ENCODE results near the gene TMEM131.

Gene TMEM131

DNA sequence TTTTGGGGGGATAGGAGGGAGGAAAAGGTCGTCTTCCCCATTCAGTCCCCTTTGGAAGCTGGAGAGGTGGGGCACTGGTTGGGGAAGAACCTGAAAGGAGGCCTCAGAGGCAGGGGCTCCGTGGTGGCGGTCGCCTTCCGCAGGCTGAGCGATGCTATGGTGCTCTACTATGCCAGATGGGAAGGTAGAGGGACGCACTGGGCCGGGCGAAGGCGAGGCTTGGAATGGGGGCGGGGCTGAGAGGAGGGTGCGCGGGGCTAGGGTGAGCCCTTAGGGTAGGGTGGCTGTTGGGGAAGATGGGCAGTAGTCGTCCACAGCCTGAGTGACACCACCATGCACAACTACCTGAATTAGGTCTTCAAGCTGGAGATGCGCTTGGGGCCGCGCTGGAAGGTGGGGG lies 271.2 kb downstream of the TMEM131 start:
- Histone ChIP-seq H3K23ac (ENCODE audit: low read length) (no peak overlapping the region), H3K4me3 (ENCODE audit: low read depth, low read length) (no peak overlapping the region), H3K27ac (ENCODE audit: low read depth, low read length) (no peak overlapping the region), H3K14ac (ENCODE audit: low read length) (no peak overlapping the region), H3K4me1 (ENCODE audit: control insufficient read depth in 1 of 2, insufficient read depth in 2 of 2, low read length in 2 of 2) (peaks cover 4% of the 10 kb centered on the region in 2 experiments), H3K9me3 (ENCODE audit: insufficient read depth, low read depth, low read length) (peaks cover 6% of the 10 kb centered on the region), H3K18ac (ENCODE audit: low read length) (no peak overlapping the region), H3K36me3 (ENCODE audit: control insufficient read depth in 1 of 2, insufficient read depth in 2 of 2, low read length in 2 of 2) (no peaks in the 10 kb centered on the region), H2BK12ac (ENCODE audit: low read length) (no peak overlapping the region), H3K4ac (ENCODE audit: low read depth, low read length) (no peak overlapping the region), H4K91ac (ENCODE audit: low read depth, low read length) (no peak overlapping the region), H2AK5ac (ENCODE audit: low read length) (no peak overlapping the region), H3K79me2 (ENCODE audit: control insufficient read depth, insufficient read depth, low read length, poor library complexity) (no peaks in the 10 kb centered on the region), H3K27me3 (ENCODE audit: insufficient read depth, low read length) (no peaks in the 10 kb centered on the region), H2BK5ac (ENCODE audit: low read depth, low read length, poor library complexity) (no peak overlapping the region), H2BK120ac (ENCODE audit: insufficient read depth, low read length, poor library complexity) (no peak overlapping the region), H4K8ac (ENCODE audit: low read depth, low read length) (no peak overlapping the region), H3K4me2 (ENCODE audit: low read length) (no peak overlapping the region), H2AFZ (ENCODE audit: insufficient read depth, low read length, poor library complexity) (no peak overlapping the region), H4K12ac (ENCODE audit: low read depth, low read length) (no peak overlapping the region), H3K79me1 (ENCODE audit: low read length) (no peaks in the 10 kb centered on the region), H3K9ac (ENCODE audit: low read length) (no peak overlapping the region)
- DNase-seq = no peak
- WGBS (ENCODE audit: extremely low coverage, insufficient coverage, insufficient read length) = no CpG with 5 or more reads among the region's 17 CpGs

DNA sequence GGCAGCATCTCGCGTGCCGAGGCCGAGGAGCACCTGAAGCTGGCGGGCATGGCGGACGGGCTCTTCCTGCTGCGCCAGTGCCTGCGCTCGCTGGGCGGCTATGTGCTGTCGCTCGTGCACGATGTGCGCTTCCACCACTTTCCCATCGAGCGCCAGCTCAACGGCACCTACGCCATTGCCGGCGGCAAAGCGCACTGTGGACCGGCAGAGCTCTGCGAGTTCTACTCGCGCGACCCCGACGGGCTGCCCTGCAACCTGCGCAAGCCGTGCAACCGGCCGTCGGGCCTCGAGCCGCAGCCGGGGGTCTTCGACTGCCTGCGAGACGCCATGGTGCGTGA lies 271.7 kb downstream of the TMEM131 start:
- Histone ChIP-seq H2BK5ac (ENCODE audit: low read depth, low read length, poor library complexity) (no peak overlapping the region), H4K12ac (ENCODE audit: low read depth, low read length) (no peak overlapping the region), H4K91ac (ENCODE audit: low read depth, low read length) (no peak overlapping the region), H3K79me1 (ENCODE audit: low read length) (no peaks in the 10 kb centered on the region), H3K36me3 (ENCODE audit: control insufficient read depth in 1 of 2, insufficient read depth in 2 of 2, low read length in 2 of 2) (no peaks in the 10 kb centered on the region), H2BK120ac (ENCODE audit: insufficient read depth, low read length, poor library complexity) (no peak overlapping the region), H3K4me1 (ENCODE audit: control insufficient read depth in 1 of 2, insufficient read depth in 2 of 2, low read length in 2 of 2) (peaks cover 4% of the 10 kb centered on the region in 2 experiments), H2BK12ac (ENCODE audit: low read length) (no peak overlapping the region), H3K9ac (ENCODE audit: low read length) (no peak overlapping the region), H3K4ac (ENCODE audit: low read depth, low read length) (no peak overlapping the region), H3K4me2 (ENCODE audit: low read length) (no peak overlapping the region), H2AK5ac (ENCODE audit: low read length) (no peak overlapping the region), H3K4me3 (ENCODE audit: low read depth, low read length) (no peak overlapping the region), H3K14ac (ENCODE audit: low read length) (no peak overlapping the region), H2AFZ (ENCODE audit: insufficient read depth, low read length, poor library complexity) (no peak overlapping the region), H4K8ac (ENCODE audit: low read depth, low read length) (no peak overlapping the region), H3K79me2 (ENCODE audit: control insufficient read depth, insufficient read depth, low read length, poor library complexity) (no peaks in the 10 kb centered on the region), H3K27me3 (ENCODE audit: insufficient read depth, low read length) (no peaks in the 10 kb centered on the region), H3K27ac (ENCODE audit: low read depth, low read length) (no peak overlapping the region), H3K23ac (ENCODE audit: low read length) (no peak overlapping the region), H3K9me3 (ENCODE audit: insufficient read depth, low read depth, low read length) (peaks cover 6% of the 10 kb centered on the region), H3K18ac (ENCODE audit: low read length) (no peak overlapping the region)
- DNase-seq = no peak
- no CpG with 5 or more reads among the region's 41 CpGs for WGBS (ENCODE audit: extremely low coverage, insufficient coverage, insufficient read length)

DNA sequence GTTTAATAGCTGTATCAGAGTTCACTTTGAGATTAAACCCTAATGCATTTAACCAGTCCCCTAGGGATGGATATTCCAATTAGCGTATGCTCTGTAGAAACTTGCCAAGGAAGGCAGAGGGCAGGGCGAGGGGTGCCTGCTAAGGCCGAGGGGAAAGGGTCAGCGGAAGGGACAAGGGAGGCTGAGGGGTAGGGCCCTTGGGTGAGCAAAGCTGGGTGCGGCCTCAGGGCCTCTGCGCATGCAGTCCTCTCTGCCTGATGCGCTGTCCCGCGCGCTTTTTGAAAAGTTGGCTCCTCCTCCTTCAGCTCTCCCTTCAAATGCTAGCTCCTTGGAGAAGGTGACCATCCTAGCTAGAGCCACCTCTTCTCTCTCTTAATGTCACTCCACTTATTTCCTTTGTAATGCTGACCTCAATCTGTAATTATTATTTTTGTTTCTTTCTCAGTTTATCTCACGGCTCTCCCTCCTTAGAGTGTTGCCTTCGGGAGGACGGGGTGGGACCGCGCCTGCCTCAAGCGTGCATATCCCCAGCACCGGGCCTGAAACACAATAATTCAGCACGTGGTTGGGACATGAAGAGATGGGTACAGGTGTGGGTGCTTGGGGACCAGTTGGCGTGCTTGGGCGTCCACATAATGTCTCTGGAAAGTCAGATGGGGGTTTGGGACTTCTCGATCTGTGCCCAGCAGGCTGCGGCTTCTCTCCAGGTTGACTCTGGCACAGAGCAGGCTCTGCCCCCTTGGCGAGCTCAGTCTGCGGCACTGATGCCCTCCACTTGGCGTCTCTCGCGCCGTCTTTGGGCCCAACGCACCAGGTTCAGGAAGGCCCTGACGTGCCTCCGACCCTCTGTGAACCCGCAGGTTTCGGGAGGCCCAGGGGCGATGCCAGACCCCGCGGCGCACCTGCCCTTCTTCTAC lies 272.3 kb downstream of the TMEM131 start:
- Histone ChIP-seq H3K14ac (ENCODE audit: low read length) (no peak overlapping the region), H3K9me3 (ENCODE audit: insufficient read depth, low read depth, low read length) (peaks cover 6% of the 10 kb centered on the region), H3K4me2 (ENCODE audit: low read length) (no peak overlapping the region), H3K79me2 (ENCODE audit: control insufficient read depth, insufficient read depth, low read length, poor library complexity) (no peaks in the 10 kb centered on the region), H3K4me3 (ENCODE audit: low read depth, low read length) (no peak overlapping the region), H2BK120ac (ENCODE audit: insufficient read depth, low read length, poor library complexity) (no peak overlapping the region), H2AK5ac (ENCODE audit: low read length) (no peak overlapping the region), H3K27ac (ENCODE audit: low read depth, low read length) (no peak overlapping the region), H3K18ac (ENCODE audit: low read length) (no peak overlapping the region), H4K91ac (ENCODE audit: low read depth, low read length) (no peak overlapping the region), H2AFZ (ENCODE audit: insufficient read depth, low read length, poor library complexity) (no peak overlapping the region), H4K12ac (ENCODE audit: low read depth, low read length) (no peak overlapping the region), H3K27me3 (ENCODE audit: insufficient read depth, low read length) (no peaks in the 10 kb centered on the region), H2BK12ac (ENCODE audit: low read length) (peak overlapping the region; percentile 12), H3K4me1 (ENCODE audit: control insufficient read depth in 1 of 2, insufficient read depth in 2 of 2, low read length in 2 of 2) (peaks cover 4% of the 10 kb centered on the region in 2 experiments), H4K8ac (ENCODE audit: low read depth, low read length) (no peak overlapping the region), H3K79me1 (ENCODE audit: low read length) (no peaks in the 10 kb centered on the region), H3K9ac (ENCODE audit: low read length) (no peak overlapping the region), H3K23ac (ENCODE audit: low read length) (no peak overlapping the region), H2BK5ac (ENCODE audit: low read depth, low read length, poor library complexity) (no peak overlapping the region), H3K4ac (ENCODE audit: low read depth, low read length) (no peak overlapping the region), H3K36me3 (ENCODE audit: control insufficient read depth in 1 of 2, insufficient read depth in 2 of 2, low read length in 2 of 2) (no peaks in the 10 kb centered on the region)
- WGBS (ENCODE audit: extremely low coverage, insufficient coverage, insufficient read length) = no CpG with 5 or more reads among the region's 37 CpGs
- DNase-seq = no peak

DNA sequence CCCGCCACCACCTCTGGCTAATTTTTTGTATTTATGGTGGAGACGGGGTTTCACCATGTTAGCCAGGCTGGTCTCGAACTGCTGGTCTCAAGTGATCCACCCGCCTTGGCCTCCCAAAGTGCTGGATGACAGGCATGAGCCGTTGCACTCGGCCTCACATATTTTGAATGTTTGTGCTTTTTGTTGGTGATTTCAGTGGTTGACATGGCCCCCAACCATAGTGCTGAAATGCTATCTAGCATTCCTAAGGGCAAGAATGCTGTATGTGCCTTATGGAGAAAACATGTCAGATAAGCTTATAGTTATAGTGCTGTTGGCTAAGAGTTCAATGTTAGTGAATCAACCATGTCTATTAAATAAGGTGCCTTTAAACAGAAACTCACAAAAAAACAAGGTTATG lies 273.5 kb downstream of the TMEM131 start:
- peak; percentile 70 to 91 for DNase-seq

More for the DNA sequence above, 273.5 kb downstream of the TMEM131 start:
- no peak overlapping the region for H3K4ac ChIP-seq (ENCODE audit: low read depth, low read length)
- H3K36me3 ChIP-seq (ENCODE audit: control insufficient read depth in 1 of 2, insufficient read depth in 2 of 2, low read length in 2 of 2) = no peaks in the 10 kb centered on the region
- H3K14ac ChIP-seq (ENCODE audit: low read length) = no peak overlapping the region
- no peak overlapping the region for H2BK120ac ChIP-seq (ENCODE audit: insufficient read depth, low read length, poor library complexity)
- H3K4me1 ChIP-seq (ENCODE audit: control insufficient read depth in 1 of 2, insufficient read depth in 2 of 2, low read length in 2 of 2) = peaks cover 4% of the 10 kb centered on the region in 2 experiments
- H3K27me3 ChIP-seq (ENCODE audit: insufficient read depth, low read length) = no peaks in the 10 kb centered on the region
- H3K4me2 ChIP-seq (ENCODE audit: low read length) = no peak overlapping the region
- no peak overlapping the region for H3K9ac ChIP-seq (ENCODE audit: low read length)
- H2BK5ac ChIP-seq (ENCODE audit: low read depth, low read length, poor library complexity) = no peak overlapping the region
- no peak overlapping the region for H2BK12ac ChIP-seq (ENCODE audit: low read length)
- H2AFZ ChIP-seq (ENCODE audit: insufficient read depth, low read length, poor library complexity) = no peak overlapping the region
- H3K4me3 ChIP-seq (ENCODE audit: low read depth, low read length) = no peak overlapping the region
- H2AK5ac ChIP-seq (ENCODE audit: low read length) = no peak overlapping the region
- no peak overlapping the region for H4K12ac ChIP-seq (ENCODE audit: low read depth, low read length)
- WGBS (ENCODE audit: extremely low coverage, insufficient coverage, insufficient read length) = no CpG with 5 or more reads among the region's 6 CpGs
- H3K79me1 ChIP-seq (ENCODE audit: low read length) = no peaks in the 10 kb centered on the region
- H3K18ac ChIP-seq (ENCODE audit: low read length) = no peak overlapping the region
- no peaks in the 10 kb centered on the region for H3K79me2 ChIP-seq (ENCODE audit: control insufficient read depth, insufficient read depth, low read length, poor library complexity)
- H4K91ac ChIP-seq (ENCODE audit: low read depth, low read length) = no peak overlapping the region
- H3K9me3 ChIP-seq (ENCODE audit: insufficient read depth, low read depth, low read length) = peaks cover 2% of the 10 kb centered on the region
- H3K23ac ChIP-seq (ENCODE audit: low read length) = no peak overlapping the region
- H3K27ac ChIP-seq (ENCODE audit: low read depth, low read length) = no peak overlapping the region
- no peak overlapping the region for H4K8ac ChIP-seq (ENCODE audit: low read depth, low read length)
